Tongue (tissue), 2 donors: ENCODE measurements around the gene GALNTL6. TPM values are rescaled to one million over a fixed set of nuclear protein-coding genes. Genes with fewer than 3 reads are reported as not detected.

Experiments used
- DNase-seq: peaks from one replicate; pipeline ENCODE4 v3.0.0-alpha.2; 2015
- total RNA-seq: library from RNA; depleted of rRNA; stranded (reverse); fragments of >200 nt; gene quantifications from one replicate; pipeline ENCODE4 v1.2.3, GENCODE V29; 2014

GALNTL6 gene
- 0.62 TPM for total RNA-seq

GRCh38 chr4:171812665-171813525, at the start of gene GALNTL6:
Gene GALNTL6, plus strand, starts transcription at chr4:171813404.
- DNase-seq: peak; percentile 48

DNA sequence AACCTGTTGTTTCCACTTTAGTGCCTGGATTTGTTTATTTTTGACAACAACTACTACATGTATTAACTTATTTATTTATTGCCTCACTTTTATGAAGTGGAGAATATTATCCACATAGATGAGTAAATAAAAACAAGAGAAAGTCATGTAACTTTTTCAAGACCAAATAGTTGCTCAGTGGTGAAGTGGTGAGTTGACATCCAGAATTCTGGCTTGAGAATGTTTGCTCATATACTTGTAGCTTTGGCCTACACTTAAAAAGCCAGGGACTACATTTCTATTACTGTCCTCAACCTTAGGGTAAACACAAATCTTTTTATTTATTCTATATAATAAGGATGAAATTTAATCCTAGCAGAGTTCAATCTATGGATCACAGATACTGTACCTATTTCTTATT, 47.7 kb upstream of the GALNTL6 start:
- no peak for DNase-seq

- no peak for DNase-seq
Measured at GRCh38 chr4:171774642-171775190, 38.5 kb upstream of the GALNTL6 start.

DNA sequence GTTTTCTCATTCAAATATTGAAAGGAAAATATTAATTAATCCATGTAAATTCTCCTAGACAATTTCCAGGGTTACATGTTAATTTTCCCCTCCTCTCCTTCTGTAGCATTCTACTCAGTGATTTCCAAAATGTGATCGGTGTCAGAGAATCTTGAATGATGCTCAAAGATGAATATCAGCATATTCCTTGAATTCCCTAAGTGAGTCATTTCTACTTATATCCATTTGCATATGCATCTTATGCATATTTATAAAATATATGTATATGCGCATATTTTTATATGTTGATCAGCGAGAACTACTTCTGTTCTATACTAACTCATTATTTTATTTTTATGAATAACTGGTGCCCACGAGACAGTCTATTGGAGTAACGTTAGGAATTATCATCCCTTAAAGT, 33.9 kb upstream of the GALNTL6 start:
- DNase-seq: no peak

DNA sequence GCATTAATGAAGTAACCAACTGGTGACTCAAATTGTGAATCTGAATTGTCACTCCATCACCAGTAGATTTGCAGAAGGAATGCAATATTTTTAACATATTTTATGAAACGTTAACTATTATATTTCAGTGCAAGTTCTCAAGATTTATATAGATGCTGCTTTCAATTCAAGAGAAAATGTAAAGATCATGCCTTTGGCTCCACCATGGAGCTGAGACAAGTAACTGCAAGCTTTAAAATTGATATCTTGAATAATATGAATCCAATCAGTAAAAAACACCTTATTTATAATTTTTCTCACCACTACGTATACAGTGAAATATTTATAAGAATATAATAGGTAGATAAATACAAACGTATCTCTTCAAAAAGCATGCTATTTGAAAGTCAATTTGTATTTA, 27.8 kb upstream of the GALNTL6 start:
- peak; percentile 5 for DNase-seq

DNA sequence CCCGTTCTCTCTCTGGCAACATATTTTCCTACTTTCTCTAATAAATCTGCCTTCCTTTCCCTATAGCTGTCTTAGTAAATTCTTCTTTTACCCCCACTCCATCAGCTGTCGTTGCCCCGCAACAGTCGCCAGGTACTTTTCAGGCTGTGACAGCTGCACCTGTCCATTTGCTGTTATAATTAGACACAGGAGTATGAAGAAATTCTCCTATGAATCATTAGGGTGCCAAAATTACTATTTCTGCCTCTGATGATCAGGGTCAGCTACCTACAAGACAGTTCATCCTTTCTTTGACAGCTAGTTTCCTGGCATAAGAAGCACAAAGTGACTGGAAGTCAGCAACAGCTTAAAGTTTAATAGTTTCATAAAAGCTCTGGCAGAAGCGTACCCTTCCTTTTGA, 19.5 kb upstream of the GALNTL6 start:
- no peak for DNase-seq

DNA sequence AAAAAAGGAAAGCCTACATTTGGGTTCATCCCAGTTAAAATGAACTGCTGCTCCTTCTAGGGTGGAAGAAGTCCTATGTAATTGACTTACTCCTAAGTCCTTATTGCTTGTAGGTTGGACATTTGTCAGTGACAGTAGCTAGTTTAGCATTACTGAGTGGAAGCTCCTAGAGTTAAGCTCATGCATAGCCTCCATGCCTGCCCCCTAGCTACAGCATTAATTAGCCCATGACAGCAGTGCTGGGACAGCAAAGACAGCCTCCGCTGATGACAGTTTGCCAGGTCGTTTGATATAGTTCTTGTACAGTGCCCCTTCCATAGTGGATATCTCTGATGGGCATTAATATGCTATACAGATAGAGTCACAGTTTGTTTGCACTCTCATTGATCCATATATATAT, 18.7 kb upstream of the GALNTL6 start:
- DNase-seq: no peak

GRCh38 chr4:171809854-171810253, 3.4 kb upstream of the GALNTL6 start:
- DNase-seq: no peak

GRCh38 chr4:171812333-171812664, 905 bp upstream of the GALNTL6 start:
- DNase-seq: no peak

DNA sequence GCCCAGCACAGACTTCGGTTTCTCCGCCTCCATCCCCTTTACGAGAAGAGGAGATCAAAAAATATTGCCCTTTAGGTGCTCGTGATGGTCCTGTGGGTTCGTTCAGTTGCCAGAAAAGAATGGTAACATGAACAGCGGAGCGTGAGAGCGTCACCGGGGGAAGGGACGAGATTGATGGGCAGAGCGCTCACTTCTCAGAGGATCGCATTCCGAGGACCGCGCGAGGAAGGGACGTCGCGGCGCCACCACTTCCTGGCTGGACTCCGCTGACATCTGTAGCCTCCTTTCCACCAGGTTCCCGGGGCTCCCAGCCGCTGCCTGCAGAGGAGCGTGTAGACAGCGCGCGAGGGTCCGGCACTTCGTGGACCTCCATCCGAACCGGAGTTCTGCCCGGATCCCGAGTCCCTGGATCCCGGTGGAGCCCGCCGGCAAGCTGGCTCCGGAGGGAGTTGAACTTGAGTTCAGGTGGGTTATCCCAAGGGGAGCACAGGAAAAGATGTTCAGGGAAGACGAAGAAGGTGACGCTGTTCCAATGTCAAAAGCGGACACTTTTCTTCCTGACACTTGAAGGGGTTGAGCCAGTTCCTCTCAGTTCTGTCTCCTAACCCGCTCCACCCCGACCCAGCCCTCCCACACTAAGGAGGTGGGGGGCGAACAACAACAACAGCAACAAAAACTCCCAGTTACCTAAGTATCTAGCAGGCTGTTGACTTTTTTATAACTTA, 484 bp downstream of the GALNTL6 start:
- no peak for DNase-seq

DNA sequence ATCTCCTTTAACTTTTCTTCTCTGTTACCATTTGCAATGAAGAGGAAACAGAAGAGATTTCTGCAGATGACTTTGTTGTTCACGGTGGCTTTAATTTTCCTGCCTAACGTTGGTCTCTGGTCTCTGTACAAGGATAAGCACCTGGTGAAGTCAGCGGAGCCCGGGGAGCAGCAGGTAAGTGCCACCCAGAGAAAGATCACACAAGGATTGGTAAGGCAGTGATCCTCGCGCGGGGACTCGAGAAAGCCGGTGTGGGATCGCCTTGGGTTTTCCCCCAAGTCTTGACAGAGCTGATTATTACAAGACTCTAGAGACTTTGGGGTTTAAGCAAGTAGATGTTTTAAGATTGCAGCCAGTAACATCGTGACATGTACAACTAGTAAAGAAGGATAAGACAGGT, 1.3 kb downstream of the GALNTL6 start:
- DNase-seq: no peak

GRCh38 chr4:171817026-171817425, 3.8 kb downstream of the GALNTL6 start:
- DNase-seq: no peak

- DNase-seq: no peak
Measured at GRCh38 chr4:171834640-171835039, 21.4 kb downstream of the GALNTL6 start.

DNA sequence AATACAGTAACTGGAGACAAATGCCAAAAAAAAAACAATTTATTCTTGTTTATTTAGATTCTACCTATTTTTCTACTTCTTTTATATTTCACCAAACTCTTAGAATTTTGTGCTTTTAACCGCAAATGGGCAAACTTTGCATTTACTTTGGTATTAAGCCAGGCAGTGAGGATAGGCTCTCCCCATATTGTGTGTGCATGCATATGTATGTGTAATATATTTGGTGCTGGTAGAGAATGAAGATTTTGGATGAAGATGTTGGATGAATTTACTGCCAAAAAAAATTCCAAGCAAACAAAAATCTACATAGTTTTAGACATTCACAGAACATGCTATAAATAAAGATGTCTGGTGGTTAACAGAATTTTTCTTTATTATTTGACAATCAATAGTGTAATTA, 30.3 kb downstream of the GALNTL6 start:
- no peak for DNase-seq

- DNase-seq: peak; percentile 24
Measured at GRCh38 chr4:171846232-171846631, 33.0 kb downstream of the GALNTL6 start.

GRCh38 chr4:171846893-171847292, 33.7 kb downstream of the GALNTL6 start:
- no peak for DNase-seq

DNA sequence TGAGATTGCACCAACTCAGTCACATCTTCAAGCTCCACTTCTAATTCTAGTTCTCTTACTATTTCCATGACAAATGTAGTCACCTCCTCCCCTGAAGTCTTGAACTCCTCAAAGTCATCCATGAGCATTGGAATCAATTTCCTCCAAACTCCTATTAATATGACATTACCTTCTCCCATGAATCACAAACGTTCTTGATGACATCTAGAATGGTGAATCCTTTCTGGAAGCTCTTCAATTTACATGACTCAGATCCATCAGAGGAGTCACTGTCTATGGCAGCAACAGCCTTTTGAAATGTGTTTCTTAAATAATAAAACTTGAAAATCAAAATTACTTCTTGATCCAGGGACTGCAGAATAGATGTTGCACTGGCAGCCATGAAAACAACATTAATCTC, 34.5 kb downstream of the GALNTL6 start:
- DNase-seq: no peak

GRCh38 chr4:171849686-171850222, 36.5 kb downstream of the GALNTL6 start:
- no peak for DNase-seq

DNA sequence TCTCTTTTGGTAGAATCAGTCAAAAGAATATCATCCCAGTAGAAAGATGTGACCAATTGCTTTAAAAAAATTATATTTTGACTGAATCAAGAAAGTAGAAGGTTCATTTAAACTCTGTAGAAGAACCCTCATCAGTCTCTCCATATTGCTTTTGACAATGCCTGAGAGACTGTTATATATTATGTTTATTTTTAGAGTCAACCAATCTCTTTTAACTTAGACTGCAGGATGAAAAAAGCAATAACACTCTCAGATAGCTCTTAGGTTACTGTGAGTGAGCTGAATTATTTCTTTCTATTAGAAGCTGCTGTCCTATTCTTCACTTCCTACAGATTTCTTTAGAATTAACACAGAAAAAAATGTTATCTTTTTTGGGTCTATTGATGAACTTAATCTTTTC, 38.1 kb downstream of the GALNTL6 start:
- no peak for DNase-seq

- DNase-seq: no peak
Measured at GRCh38 chr4:171857302-171858012, 44.3 kb downstream of the GALNTL6 start.

DNA sequence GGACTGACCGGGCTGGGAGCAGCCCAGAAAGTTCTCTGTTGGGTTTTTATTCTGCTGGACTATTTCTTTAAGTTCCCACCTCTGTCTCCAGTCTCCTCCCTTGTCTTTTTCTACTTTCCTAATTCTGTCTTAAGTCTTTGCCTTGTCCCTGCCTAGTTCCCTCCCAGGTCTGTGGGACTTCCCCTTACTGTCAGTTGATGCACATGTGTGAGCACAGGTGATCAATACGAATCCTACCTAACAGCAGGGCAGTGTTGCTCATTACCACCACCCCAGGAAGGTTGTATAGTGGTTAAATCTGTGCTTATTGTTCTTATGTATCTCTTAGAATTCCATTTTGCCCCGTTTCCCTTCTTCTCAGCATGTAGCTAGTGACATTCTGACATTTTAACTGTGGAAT, 62.1 kb downstream of the GALNTL6 start:
- no peak for DNase-seq

GRCh38 chr4:171876636-171877035, 63.4 kb downstream of the GALNTL6 start:
- no peak for DNase-seq

DNA sequence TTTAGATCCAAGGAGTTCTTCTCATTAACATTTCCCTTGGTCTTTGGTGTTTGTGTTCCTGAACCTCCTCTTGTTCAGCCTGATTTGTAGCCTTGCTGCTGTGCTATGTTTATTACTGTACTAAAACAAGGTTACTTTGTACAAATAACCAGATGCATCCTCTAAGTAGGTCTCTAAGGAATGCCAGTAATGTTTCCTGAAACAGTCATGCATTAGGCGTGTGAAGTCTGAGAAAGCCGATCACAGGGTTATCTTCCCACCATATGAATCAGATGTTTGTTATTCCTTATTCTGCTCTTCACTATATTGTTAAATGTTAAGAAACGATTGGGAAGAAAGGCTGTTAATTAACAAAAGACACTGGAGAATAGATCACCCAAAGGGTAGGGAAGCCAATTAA, 66.9 kb downstream of the GALNTL6 start:
- DNase-seq: peak; percentile 10
